GM23338 (cell line): ENCODE results near the gene TMC1. TPM values are rescaled to one million over a fixed set of nuclear protein-coding genes. Genes with fewer than 3 reads are reported as not detected.

Experiments
- ATAC-seq: fragments of 200-7000 bp; cut with Tn5 transposase; 3 replicates; pipeline ENCODE4 v1.9.1; 2020
- DNase-seq: peaks from one replicate; pipeline ENCODE4 v3.0.0-alpha.2; 2015; ENCODE audit warnings: low spot score
- H2AFZ ChIP-seq: fragments of 200-600 bp; sonication (generic); 2 replicates; pipeline ENCODE4 v1.8.0; 2016; ENCODE audit warnings: antibody characterized with exemption, mild to moderate bottlenecking, moderate library complexity
- H3F3A ChIP-seq: fragments of 200-600 bp; sonication (generic); replicated peaks from 2 replicates; pipeline ENCODE4 v1.8.0; 2017; ENCODE audit warnings: antibody characterized with exemption, mixed run types, low read depth
- H3K27ac ChIP-seq: fragments of 200-600 bp; sonication (generic); 2 replicates; pipeline ENCODE4 v1.6.1; 2016; ENCODE audit warnings: low read depth
- H3K27me3 ChIP-seq: fragments of 200-600 bp; sonication (generic); 2 replicates; pipeline ENCODE4 v1.8.0; 2016; ENCODE audit warnings: mild to moderate bottlenecking, mixed run types, moderate library complexity; ENCODE audit not compliant: insufficient read depth
- H3K36me3 ChIP-seq: fragments of 200-600 bp; sonication (generic); 2 replicates; pipeline ENCODE4 v1.8.0; 2016; ENCODE audit warnings: mild to moderate bottlenecking; ENCODE audit not compliant: insufficient read depth
- H3K4me1 ChIP-seq: fragments of 200-600 bp; sonication (generic); 2 replicates; pipeline ENCODE4 v1.8.0; 2016; ENCODE audit warnings: mild to moderate bottlenecking, moderate library complexity; ENCODE audit not compliant: insufficient read depth
- H3K4me2 ChIP-seq: fragments of 200-600 bp; sonication (generic); 2 replicates; pipeline ENCODE4 v1.7.1; 2017; ENCODE audit warnings: mixed run types
- H3K4me3 ChIP-seq: fragments of 200-600 bp; sonication (generic); 2 replicates; pipeline ENCODE4 v1.6.1; 2016; ENCODE audit warnings: mixed run types
- H3K79me2 ChIP-seq: fragments of 200-600 bp; sonication (generic); replicated peaks from 2 replicates; pipeline ENCODE4 v1.8.0; 2017; ENCODE audit warnings: mild to moderate bottlenecking; ENCODE audit not compliant: insufficient read depth
- H3K9me2 ChIP-seq: fragments of 200-600 bp; sonication (generic); 2 replicates; pipeline ENCODE4 v1.8.0; 2017; ENCODE audit not compliant: insufficient read depth
- H4K20me1 ChIP-seq: fragments of 200-600 bp; sonication (generic); replicated peaks from 2 replicates; pipeline ENCODE4 v1.8.0; 2017; ENCODE audit warnings: mild to moderate bottlenecking; ENCODE audit not compliant: insufficient read depth
- H3K27ac Mint-ChIP-seq: 2 replicates; pipeline ENCODE4 v1.8.0; 2020; ENCODE audit warnings: inconsistent platforms, mild to moderate bottlenecking, moderate library complexity, mixed read lengths
- H3K27me3 Mint-ChIP-seq: 3 replicates; pipeline ENCODE4 v1.8.0; 2022; ENCODE audit warnings: low read depth, mild to moderate bottlenecking, moderate library complexity, mixed read lengths, inconsistent platforms; ENCODE audit not compliant: insufficient read depth, poor library complexity
- H3K36me3 Mint-ChIP-seq: 3 replicates; pipeline ENCODE4 v1.8.0; 2021; ENCODE audit warnings: low read depth, mild to moderate bottlenecking, inconsistent platforms, moderate library complexity, mixed read lengths
- H3K4me1 Mint-ChIP-seq: 3 replicates; pipeline ENCODE4 v1.8.0; 2020; ENCODE audit warnings: mild to moderate bottlenecking, inconsistent platforms, mixed read lengths
- H3K4me3 Mint-ChIP-seq: 3 replicates; pipeline ENCODE4 v1.8.0; 2021; ENCODE audit warnings: moderate library complexity, mild to moderate bottlenecking, inconsistent platforms, mixed read lengths
- H3K9me3 Mint-ChIP-seq: 3 replicates; pipeline ENCODE4 v1.8.0; 2020; ENCODE audit warnings: moderate library complexity, mild to moderate bottlenecking, inconsistent platforms, mixed read lengths
- CREB1 ChIP-seq: fragments of 250-450 bp; sonication (Bioruptor Pico); IDR thresholded peaks from 2 replicates; pipeline ENCODE4 v1.5.0; 2020; ENCODE audit warnings: low read depth, mild to moderate bottlenecking, moderate library complexity
- EZH2phosphoT487 ChIP-seq: fragments of 200-600 bp; sonication (generic); IDR thresholded peaks from one replicate; pipeline ENCODE4 v1.8.1; 2018; ENCODE audit warnings: antibody characterized with exemption; ENCODE audit not compliant: unreplicated experiment
- JUNB ChIP-seq: IDR thresholded peaks from one replicate; pipeline ENCODE4 v1.6.1; 2016; ENCODE audit warnings: antibody characterized with exemption; ENCODE audit not compliant: unreplicated experiment
- NANOG ChIP-seq: IDR thresholded peaks from 2 replicates; pipeline ENCODE4 v1.6.1; 2016; ENCODE audit warnings: antibody characterized with exemption, borderline replicate concordance
- STAT1 ChIP-seq: IDR thresholded peaks from one replicate; pipeline ENCODE4 v1.6.1; 2016; ENCODE audit warnings: antibody characterized with exemption; ENCODE audit not compliant: unreplicated experiment
- ZNF114 ChIP-seq: fragments of 250-450 bp; sonication (Bioruptor Pico); IDR thresholded peaks from 2 replicates; pipeline ENCODE4 v1.5.0; 2020; ENCODE audit warnings: mild to moderate bottlenecking, moderate library complexity
- ZNF331 ChIP-seq: fragments of 250-450 bp; sonication (Bioruptor Pico); IDR thresholded peaks from 2 replicates; pipeline ENCODE4 v1.5.0; 2020; ENCODE audit warnings: low read depth, mild to moderate bottlenecking, moderate library complexity
- polyA plus RNA-seq: library from polyadenylated mRNA; unstranded; fragments of >200 nt; fragmentation: Nextera tagmentation; extraction: Ambion mirVana; gene quantifications from 2 replicates; pipeline ENCODE4 v1.2.1, GENCODE V29; 2016
- total RNA-seq: library from RNA; depleted of rRNA; stranded (reverse); fragments of >200 nt; shearing (Covaris generic); gene quantifications from 2 replicates; pipeline ENCODE4 v1.2.3, GENCODE V29; 2014
- TF ChIP-seq, protein P1 (sequence below): fragments of 250-450 bp; sonication (Bioruptor Pico); IDR thresholded peaks from 2 replicates; pipeline ENCODE4 v1.5.0; 2020; ENCODE audit warnings: mild to moderate bottlenecking, moderate library complexity
- TF ChIP-seq, protein P2 (sequence below): IDR thresholded peaks from 2 replicates; pipeline ENCODE4 v1.6.1; 2016; ENCODE audit warnings: antibody characterized with exemption
- TF ChIP-seq, protein P3 (sequence below), 2 experiments: fragments of 200-600 bp in 1 of 2; sonication (generic) in 1 of 2; conservative IDR thresholded peaks; 2 replicates each; pipeline versions ENCODE4 v1.5.1 to v1.6.1; 2016 to 2017; ENCODE audit warnings: antibody characterized with exemption in 2 of 2, low read depth in 2 of 2, mild to moderate bottlenecking in 2 of 2, moderate library complexity in 1 of 2
- TF ChIP-seq, protein P4 (sequence below): IDR thresholded peaks from one replicate; pipeline ENCODE4 v1.6.1; 2018; ENCODE audit warnings: antibody characterized with exemption; ENCODE audit not compliant: unreplicated experiment

The TMC1 gene
- total and polyA plus RNA-seq, 2 experiments from 2014 or later: 0.61 to 1.2 TPM

DNA sequence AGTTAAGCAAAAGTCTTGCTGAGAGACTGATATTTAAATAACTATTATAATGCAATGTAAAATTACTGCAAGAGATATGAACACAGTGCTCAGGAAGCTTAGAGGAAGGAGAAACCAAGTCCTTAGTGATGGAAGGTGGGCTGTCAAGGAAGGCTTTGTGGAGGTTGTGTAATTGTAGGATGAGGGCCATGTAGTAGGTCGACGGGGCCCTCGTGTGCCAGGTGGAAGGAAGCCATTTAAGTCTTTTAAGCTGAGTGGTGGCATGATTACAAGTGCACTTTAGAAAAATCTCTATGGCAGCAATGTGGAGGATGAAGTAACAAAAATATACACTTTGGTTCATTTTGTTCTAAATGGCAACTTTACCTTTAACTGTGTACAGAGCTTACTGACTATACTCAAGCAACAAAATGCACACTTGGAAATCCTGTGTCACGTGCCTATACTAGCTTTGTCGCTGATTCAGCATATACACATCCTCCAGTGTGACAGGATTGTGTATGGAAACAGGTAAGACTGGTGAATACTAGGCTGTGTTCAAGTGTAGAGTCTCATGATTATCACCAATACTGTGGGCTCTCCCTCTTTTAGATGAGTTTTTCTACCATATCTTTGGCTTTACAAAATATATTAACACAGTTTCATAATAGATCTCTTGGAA is 78.6 kb downstream of the TMC1 start (continued):
- TF ChIP-seq, protein P1, sequence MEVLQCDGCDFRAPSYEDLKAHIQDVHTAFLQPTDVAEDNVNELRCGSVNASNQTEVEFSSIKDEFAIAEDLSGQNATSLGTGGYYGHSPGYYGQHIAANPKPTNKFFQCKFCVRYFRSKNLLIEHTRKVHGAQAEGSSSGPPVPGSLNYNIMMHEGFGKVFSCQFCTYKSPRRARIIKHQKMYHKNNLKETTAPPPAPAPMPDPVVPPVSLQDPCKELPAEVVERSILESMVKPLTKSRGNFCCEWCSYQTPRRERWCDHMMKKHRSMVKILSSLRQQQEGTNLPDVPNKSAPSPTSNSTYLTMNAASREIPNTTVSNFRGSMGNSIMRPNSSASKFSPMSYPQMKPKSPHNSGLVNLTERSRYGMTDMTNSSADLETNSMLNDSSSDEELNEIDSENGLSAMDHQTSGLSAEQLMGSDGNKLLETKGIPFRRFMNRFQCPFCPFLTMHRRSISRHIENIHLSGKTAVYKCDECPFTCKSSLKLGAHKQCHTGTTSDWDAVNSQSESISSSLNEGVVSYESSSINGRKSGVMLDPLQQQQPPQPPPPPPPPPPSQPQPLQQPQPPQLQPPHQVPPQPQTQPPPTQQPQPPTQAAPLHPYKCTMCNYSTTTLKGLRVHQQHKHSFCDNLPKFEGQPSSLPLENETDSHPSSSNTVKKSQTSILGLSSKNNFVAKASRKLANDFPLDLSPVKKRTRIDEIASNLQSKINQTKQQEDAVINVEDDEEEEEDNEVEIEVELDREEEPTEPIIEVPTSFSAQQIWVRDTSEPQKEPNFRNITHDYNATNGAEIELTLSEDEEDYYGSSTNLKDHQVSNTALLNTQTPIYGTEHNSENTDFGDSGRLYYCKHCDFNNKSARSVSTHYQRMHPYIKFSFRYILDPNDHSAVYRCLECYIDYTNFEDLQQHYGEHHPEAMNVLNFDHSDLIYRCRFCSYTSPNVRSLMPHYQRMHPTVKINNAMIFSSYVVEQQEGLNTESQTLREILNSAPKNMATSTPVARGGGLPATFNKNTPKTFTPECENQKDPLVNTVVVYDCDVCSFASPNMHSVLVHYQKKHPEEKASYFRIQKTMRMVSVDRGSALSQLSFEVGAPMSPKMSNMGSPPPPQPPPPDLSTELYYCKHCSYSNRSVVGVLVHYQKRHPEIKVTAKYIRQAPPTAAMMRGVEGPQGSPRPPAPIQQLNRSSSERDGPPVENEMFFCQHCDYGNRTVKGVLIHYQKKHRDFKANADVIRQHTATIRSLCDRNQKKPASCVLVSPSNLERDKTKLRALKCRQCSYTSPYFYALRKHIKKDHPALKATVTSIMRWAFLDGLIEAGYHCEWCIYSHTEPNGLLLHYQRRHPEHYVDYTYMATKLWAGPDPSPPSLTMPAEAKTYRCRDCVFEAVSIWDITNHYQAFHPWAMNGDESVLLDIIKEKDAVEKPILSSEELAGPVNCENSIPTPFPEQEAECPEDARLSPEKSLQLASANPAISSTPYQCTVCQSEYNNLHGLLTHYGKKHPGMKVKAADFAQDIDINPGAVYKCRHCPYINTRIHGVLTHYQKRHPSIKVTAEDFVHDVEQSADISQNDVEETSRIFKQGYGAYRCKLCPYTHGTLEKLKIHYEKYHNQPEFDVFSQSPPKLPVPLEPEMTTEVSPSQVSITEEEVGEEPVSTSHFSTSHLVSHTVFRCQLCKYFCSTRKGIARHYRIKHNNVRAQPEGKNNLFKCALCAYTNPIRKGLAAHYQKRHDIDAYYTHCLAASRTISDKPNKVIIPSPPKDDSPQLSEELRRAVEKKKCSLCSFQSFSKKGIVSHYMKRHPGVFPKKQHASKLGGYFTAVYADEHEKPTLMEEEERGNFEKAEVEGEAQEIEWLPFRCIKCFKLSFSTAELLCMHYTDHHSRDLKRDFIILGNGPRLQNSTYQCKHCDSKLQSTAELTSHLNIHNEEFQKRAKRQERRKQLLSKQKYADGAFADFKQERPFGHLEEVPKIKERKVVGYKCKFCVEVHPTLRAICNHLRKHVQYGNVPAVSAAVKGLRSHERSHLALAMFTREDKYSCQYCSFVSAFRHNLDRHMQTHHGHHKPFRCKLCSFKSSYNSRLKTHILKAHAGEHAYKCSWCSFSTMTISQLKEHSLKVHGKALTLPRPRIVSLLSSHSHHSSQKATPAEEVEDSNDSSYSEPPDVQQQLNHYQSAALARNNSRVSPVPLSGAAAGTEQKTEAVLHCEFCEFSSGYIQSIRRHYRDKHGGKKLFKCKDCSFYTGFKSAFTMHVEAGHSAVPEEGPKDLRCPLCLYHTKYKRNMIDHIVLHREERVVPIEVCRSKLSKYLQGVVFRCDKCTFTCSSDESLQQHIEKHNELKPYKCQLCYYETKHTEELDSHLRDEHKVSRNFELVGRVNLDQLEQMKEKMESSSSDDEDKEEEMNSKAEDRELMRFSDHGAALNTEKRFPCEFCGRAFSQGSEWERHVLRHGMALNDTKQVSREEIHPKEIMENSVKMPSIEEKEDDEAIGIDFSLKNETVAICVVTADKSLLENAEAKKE (CRISPR knock-in tag): no peak
- TF ChIP-seq NANOG (no peak), JUNB (no peak), EZH2phosphoT487 (no peak)

DNA sequence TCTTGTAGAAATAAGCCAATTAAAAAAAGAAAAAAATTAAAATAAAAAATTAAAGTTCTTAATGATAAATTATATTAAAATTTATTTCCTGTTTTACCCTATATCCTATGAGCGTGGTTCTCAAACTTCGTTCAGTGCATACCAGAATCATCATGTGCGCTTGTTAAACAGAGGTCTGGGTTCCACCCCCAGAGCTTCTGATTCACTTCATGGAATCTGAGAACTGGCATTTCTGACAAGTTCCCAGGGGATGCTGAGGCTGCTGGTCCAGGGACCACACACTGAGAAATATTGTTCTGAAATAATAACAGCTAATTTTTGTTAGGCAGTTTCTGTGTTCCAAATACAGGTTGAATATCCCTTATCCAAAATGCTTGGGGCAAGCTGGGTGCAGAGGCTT is 79.3 kb downstream of the TMC1 start:
- DNase-seq: no peak
- no peaks in the 10 kb centered on the region for H4K20me1 ChIP-seq
- no peak overlapping the region for H3K4me2 ChIP-seq
- Mint-ChIP-seq H3K4me3 (no peak overlapping the region), H3K27ac (no peak overlapping the region), H3K4me1 (peaks cover 7% of the 10 kb centered on the region; the same call in 2 of the 3 replicates), H3K9me3 (no peaks in the 10 kb centered on the region), H3K27me3 (no peaks in the 10 kb centered on the region), H3K36me3 (no peaks in the 10 kb centered on the region)
- no peak overlapping the region for H2AFZ ChIP-seq
- no peak for ATAC-seq
- no peaks in the 10 kb centered on the region for H3K27me3 ChIP-seq
- no peaks in the 10 kb centered on the region for H3K9me2 ChIP-seq
- no peaks in the 10 kb centered on the region for H3K79me2 ChIP-seq
- no peaks in the 10 kb centered on the region for H3F3A ChIP-seq
- H3K27ac ChIP-seq: no peak overlapping the region
- H3K36me3 ChIP-seq: no peaks in the 10 kb centered on the region
- no peak overlapping the region for H3K4me3 ChIP-seq
- peaks cover 6% of the 10 kb centered on the region for H3K4me1 ChIP-seq
- TF ChIP-seq ZNF114 (CRISPR knock-in tag) (no peak), JUNB (no peak), STAT1 (no peak), CREB1 (CRISPR knock-in tag) (no peak), EZH2phosphoT487 (no peak), ZNF331 (CRISPR knock-in tag) (no peak)
- TF ChIP-seq, protein P2, sequence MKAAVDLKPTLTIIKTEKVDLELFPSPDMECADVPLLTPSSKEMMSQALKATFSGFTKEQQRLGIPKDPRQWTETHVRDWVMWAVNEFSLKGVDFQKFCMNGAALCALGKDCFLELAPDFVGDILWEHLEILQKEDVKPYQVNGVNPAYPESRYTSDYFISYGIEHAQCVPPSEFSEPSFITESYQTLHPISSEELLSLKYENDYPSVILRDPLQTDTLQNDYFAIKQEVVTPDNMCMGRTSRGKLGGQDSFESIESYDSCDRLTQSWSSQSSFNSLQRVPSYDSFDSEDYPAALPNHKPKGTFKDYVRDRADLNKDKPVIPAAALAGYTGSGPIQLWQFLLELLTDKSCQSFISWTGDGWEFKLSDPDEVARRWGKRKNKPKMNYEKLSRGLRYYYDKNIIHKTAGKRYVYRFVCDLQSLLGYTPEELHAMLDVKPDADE: no peak
- TF ChIP-seq, protein P3, sequence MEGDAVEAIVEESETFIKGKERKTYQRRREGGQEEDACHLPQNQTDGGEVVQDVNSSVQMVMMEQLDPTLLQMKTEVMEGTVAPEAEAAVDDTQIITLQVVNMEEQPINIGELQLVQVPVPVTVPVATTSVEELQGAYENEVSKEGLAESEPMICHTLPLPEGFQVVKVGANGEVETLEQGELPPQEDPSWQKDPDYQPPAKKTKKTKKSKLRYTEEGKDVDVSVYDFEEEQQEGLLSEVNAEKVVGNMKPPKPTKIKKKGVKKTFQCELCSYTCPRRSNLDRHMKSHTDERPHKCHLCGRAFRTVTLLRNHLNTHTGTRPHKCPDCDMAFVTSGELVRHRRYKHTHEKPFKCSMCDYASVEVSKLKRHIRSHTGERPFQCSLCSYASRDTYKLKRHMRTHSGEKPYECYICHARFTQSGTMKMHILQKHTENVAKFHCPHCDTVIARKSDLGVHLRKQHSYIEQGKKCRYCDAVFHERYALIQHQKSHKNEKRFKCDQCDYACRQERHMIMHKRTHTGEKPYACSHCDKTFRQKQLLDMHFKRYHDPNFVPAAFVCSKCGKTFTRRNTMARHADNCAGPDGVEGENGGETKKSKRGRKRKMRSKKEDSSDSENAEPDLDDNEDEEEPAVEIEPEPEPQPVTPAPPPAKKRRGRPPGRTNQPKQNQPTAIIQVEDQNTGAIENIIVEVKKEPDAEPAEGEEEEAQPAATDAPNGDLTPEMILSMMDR (conservative IDR thresholded peaks at IDR 0.05; ENCODE audit: low read depth in 2 of 2): no peak
- TF ChIP-seq, protein P4, sequence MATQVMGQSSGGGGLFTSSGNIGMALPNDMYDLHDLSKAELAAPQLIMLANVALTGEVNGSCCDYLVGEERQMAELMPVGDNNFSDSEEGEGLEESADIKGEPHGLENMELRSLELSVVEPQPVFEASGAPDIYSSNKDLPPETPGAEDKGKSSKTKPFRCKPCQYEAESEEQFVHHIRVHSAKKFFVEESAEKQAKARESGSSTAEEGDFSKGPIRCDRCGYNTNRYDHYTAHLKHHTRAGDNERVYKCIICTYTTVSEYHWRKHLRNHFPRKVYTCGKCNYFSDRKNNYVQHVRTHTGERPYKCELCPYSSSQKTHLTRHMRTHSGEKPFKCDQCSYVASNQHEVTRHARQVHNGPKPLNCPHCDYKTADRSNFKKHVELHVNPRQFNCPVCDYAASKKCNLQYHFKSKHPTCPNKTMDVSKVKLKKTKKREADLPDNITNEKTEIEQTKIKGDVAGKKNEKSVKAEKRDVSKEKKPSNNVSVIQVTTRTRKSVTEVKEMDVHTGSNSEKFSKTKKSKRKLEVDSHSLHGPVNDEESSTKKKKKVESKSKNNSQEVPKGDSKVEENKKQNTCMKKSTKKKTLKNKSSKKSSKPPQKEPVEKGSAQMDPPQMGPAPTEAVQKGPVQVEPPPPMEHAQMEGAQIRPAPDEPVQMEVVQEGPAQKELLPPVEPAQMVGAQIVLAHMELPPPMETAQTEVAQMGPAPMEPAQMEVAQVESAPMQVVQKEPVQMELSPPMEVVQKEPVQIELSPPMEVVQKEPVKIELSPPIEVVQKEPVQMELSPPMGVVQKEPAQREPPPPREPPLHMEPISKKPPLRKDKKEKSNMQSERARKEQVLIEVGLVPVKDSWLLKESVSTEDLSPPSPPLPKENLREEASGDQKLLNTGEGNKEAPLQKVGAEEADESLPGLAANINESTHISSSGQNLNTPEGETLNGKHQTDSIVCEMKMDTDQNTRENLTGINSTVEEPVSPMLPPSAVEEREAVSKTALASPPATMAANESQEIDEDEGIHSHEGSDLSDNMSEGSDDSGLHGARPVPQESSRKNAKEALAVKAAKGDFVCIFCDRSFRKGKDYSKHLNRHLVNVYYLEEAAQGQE: no peak
